ENCODE measurements around the gene RASAL3. TPM values are rescaled to one million over a fixed set of nuclear protein-coding genes. Genes with fewer than 3 reads are reported as not detected.
"Not testable (repeated sequence)": the region's sequence is repeated elsewhere in the genome, so short reads cannot be mapped to it uniquely, and the experiment has no call there.

RASAL3 gene
- total and polyA plus RNA-seq, 11 donors, result 0.42 to 9.1 (median 0.99) TPM

DNA sequence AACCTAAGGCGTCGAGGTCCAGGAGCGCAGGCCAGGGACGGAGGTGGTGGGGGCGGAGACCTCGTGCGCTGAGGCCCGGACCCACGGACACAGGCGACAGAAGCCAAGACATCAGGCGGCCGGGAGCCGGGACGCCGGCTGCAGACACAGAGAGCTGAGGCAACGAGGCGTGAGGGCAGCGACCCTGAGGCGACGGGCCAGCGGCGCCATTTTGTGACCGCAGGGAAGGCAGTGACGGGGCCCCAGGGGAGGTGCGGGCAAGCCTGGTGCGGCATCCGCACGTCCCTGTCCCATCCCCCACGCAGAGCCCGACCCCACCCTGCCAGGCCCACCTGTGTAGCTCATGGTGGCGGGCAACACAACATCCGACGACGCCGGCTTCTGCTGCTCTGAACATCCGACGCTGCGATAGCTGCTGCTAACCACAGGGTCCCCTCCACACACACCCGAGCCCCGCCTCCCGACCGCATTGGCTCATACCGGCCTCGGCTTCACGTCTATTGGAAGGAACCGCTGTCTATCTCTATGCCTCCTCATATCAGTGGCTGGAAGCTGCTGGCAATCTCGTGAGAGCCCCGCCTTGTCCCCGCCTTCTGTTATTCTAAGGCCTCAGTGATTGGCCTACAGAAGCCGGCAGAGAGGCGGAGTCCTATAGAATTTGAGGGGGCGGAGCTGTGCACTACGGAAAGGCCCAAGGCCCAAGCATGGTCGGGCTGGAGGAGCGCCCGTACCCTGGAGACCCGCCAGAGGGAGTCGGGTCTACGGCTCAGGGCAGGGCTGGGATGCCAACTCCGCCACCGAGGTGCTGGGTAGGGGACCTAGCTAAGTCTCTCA is 45.5 kb downstream of the RASAL3 start, which contains the start of gene AKAP8L:
TSS of gene AKAP8L (minus strand) at position 410 of the 834 bp plus-strand sequence. CDS start at position 345, 65 bp downstream.
- peaks cover 6 to 58% (median 39%) of the 10 kb centered on the region in 12 donors for H3K4me1 ChIP-seq
- intact Hi-C loops (cut with DNase I), result loop anchor here in 7 of 10 donors (2.0 to 10.0 kb wide), 5 partner anchors 32 to 244 kb away; partner anchors contain the start of gene AKAP8 (in 2 of the 7)

GRCh38 chr19:15418231-15418578 is 46.1 kb downstream of the RASAL3 start:
- Histone ChIP-seq H3K9me3 (no peaks in the 10 kb centered on the region), H3K4me3 (peak overlapping the region; percentile 75 to 100 (median 93)), H3K27me3 (no peaks in the 10 kb centered on the region), H3K36me3 (peaks cover 0 to 38% (median 15%) of the 10 kb centered on the region in 9 donors), H3K27ac (peak overlapping the region; percentile 71 to 95 (median 91)), H3K4me1 (peaks cover 6 to 64% (median 45%) of the 10 kb centered on the region in 12 donors)
- DNase-seq (peak in 3 of 5 donors; percentile 30 to 57 (median 40)), ATAC-seq (peak in 1 of 4 donors; percentile 0)
- 0 to 1% (median 1%) methylated on average over 16 of the region's 16 CpGs for WGBS, 4 donors
- TF ChIP-seq POLR2A (IDR thresholded peaks at IDR 0.05) (no peak), CTCF (IDR thresholded peaks at IDR 0.05) (no peak)
- intact Hi-C loops (cut with DNase I), result loop anchor here in 7 of 10 donors (2.0 to 10.0 kb wide), 5 partner anchors 33 to 243 kb away; partner anchors contain the start of gene AKAP8 (in 2 of the 7)

More for the DNA sequence above, 45.5 kb downstream of the RASAL3 start, which contains the start of gene AKAP8L:
- DNase-seq (peak; percentile 98 to 100 (median 99)), ATAC-seq (peak; percentile 95 to 98 (median 96))
- 0 to 1% (median 0%) methylated on average over 36 to 61 of the region's 61 CpGs for WGBS, 4 donors
- Histone ChIP-seq H3K36me3 (peaks cover 0 to 44% (median 21%) of the 10 kb centered on the region in 9 donors), H3K4me3 (peak within 1 kb of the TSS; percentile 75 to 100 (median 93)), H3K27ac (peak within 1 kb of the TSS; percentile 71 to 95 (median 91)), H3K27me3 (no peaks in the 10 kb centered on the region), H3K9me3 (no peaks in the 10 kb centered on the region)
- TF ChIP-seq POLR2A (IDR thresholded peaks at IDR 0.05) (peak; percentile 53 to 91), CTCF (IDR thresholded peaks at IDR 0.05) (peak; percentile 50 to 81 (median 63))

DNA sequence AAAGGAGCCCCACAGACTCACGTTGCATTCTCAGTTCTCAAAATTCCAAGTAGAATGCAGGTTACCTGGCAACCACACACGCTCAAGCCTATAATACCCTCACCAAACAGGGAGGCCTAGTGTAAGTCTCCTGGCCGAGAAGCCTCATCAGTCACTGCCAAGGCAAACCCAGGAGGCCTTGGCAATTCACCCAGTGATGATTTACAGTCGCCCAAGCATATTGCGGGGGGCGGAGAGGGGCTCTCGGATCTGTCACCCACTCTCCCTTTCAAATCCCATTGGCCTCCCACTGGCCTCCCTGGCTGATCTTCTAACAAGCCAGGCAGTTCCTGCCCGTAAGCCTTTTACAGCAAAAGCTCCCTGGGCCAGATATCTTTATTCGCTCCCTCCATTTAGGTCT is 46.6 kb downstream of the RASAL3 start:
- WGBS, 4 donors, result 5 to 11% (median 7%) methylated on average over 9 of the region's 9 CpGs
- ATAC-seq, result no peak
- H3K27ac ChIP-seq, result peak overlapping the region in 10 of 12 donors; percentile 83 to 95 (median 92)
- TF ChIP-seq CTCF (IDR thresholded peaks at IDR 0.05) (no peak), POLR2A (IDR thresholded peaks at IDR 0.05) (no peak)
- H3K4me3 ChIP-seq, result peak overlapping the region; percentile 75 to 100 (median 93)
- peaks cover 6 to 65% (median 48%) of the 10 kb centered on the region in 12 donors for H3K4me1 ChIP-seq
- H3K27me3 ChIP-seq, result no peaks in the 10 kb centered on the region
- no peaks in the 10 kb centered on the region for H3K9me3 ChIP-seq
- DNase-seq, result peak in 3 of 5 donors; percentile 21 to 39 (median 26)
- peaks cover 0 to 33% (median 13%) of the 10 kb centered on the region in 9 donors for H3K36me3 ChIP-seq
- intact Hi-C loops (cut with DNase I), result loop anchor here in 7 of 10 donors (2.0 to 10.0 kb wide), 5 partner anchors 33 to 243 kb away; partner anchors contain the start of gene AKAP8 (in 2 of the 7)

GRCh38 chr19:15412832-15413231 is 51.5 kb downstream of the RASAL3 start:
- peaks cover 0 to 55% (median 38%) of the 10 kb centered on the region in 9 donors for H3K36me3 ChIP-seq
- DNase-seq, result no peak
- no peak overlapping the region for H3K4me3 ChIP-seq
- no peaks in the 10 kb centered on the region for H3K27me3 ChIP-seq
- no peak for TF ChIP-seq POLR2A (IDR thresholded peaks at IDR 0.05)
- no peak for TF ChIP-seq CTCF (IDR thresholded peaks at IDR 0.05)
- peak overlapping the region in 2 of 12 donors; percentile 23 to 45 for H3K27ac ChIP-seq
- 65 to 79% (median 69%) methylated on average over 4 of the region's 4 CpGs for WGBS, 4 donors
- intact Hi-C loops (cut with DNase I), result loop anchor here in 2 of 10 donors (10.0 kb wide), 2 partner anchors 148 to 238 kb away; no protein-coding TSS in a partner anchor
- ATAC-seq, result no peak
- no peaks in the 10 kb centered on the region for H3K9me3 ChIP-seq
- peaks cover 11 to 87% (median 67%) of the 10 kb centered on the region in 12 donors for H3K4me1 ChIP-seq

DNA sequence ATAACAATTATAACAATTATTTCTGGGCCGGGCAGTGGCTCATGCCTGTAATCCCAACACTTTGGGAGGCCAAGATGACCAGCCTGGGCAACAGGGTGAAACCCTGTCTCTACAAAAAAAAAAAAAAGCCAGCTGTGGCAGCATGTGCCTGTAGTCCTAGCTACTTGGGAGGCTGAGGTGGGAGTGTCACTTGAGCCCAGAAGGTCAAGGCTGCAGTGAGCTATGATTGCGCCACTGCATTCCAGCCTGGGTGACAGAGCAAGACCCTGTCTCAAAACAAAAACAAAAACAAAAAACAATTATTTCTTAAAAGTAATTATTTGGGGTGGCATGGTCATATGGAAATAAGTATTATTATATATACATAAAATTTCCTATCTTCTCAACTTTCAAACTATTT is 53.0 kb downstream of the RASAL3 start:
- WGBS, 4 donors, result 83 to 95% (median 87%) methylated on average over 2 of the region's 2 CpGs
- ATAC-seq, result peak in 1 of 4 donors; percentile 15
- H3K9me3 ChIP-seq, H3K27me3 ChIP-seq, H3K4me3 ChIP-seq: not testable (repeated sequence)
- peak in 2 of 5 donors; percentile 8 to 31 for DNase-seq
- Histone ChIP-seq H3K36me3 (peaks cover 0 to 62% (median 41%) of the 10 kb centered on the region in 9 donors), H3K4me1 (peaks cover 6 to 79% (median 63%) of the 10 kb centered on the region in 12 donors), H3K27ac (peak overlapping the region in 1 of 12 donors; percentile 25)
- intact Hi-C loops (cut with DNase I), result loop anchor here in 2 of 10 donors (10.0 kb wide), 2 partner anchors 147 to 237 kb away; no protein-coding TSS in a partner anchor

Measured in heart left ventricle (tissue), 16 donors.